ENCODE data around the gene DUT. TPM values are rescaled to one million over a fixed set of nuclear protein-coding genes. Genes with fewer than 3 reads are reported as not detected.
A peak's percentile ranks its signal among the peaks of the same experiment; 100 is the strongest.
"Not testable (repeated sequence)": the region's sequence is repeated elsewhere in the genome, so short reads cannot be mapped to it uniquely, and the experiment has no call there.

DUT gene
- polyA plus RNA-seq, 3 donors from 2014 or later: 84.0 to 125 (median 89.7) TPM

DNA sequence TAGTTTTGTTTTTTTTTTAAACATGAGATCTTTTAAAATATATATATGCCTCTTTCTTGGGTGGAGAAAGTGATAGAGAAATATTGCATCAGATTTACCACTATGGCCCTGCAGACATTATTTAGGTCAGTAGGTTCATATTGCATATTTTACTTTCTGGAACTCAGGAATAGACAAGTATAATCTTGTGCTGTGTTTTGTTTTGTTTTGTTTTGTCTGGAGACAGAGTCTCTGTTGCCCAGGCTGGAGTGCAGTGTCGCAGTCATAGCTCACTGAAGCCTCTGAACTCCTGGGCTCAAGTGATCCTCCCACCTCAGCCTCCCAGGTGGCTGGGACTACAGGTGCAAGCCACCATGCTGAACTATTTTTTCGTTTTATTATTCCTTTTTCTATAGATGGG lies 21.5 kb upstream of the DUT start:
- no peak overlapping the region for H3K4me3 Mint-ChIP-seq
- no peaks in the 10 kb centered on the region for H3K36me3 Mint-ChIP-seq
- H3K27me3 Mint-ChIP-seq (ENCODE audit: low read depth in 3 of 3): peaks cover 0 to 10% (median 1%) of the 10 kb centered on the region in 3 donors
- H3K9me3 Mint-ChIP-seq: no peaks in the 10 kb centered on the region
- no peak for DNase-seq
- H3K4me1 Mint-ChIP-seq: no peaks in the 10 kb centered on the region
- H3K27ac Mint-ChIP-seq: no peak overlapping the region

DNA sequence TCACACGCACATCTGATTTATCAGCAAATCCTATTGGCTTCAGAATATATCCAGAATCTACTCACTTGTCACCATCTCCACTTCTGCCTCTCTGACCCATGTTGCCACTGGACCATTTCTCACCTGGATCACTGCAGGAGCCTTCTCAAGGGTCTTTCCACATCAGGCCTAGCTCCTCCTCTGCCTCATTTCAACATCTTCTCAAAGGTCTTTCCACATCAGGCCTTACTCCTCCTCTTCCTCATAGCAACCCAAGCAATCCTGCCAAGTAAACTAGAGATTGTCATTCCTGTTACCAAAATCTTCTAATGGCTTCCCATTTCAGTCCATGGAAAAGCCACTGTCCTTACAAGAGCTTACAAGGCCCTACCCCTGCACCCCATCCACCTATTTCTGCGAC lies 18.0 kb upstream of the DUT start:
- Mint-ChIP-seq H3K4me1 (no peaks in the 10 kb centered on the region), H3K27me3 (ENCODE audit: low read depth in 3 of 3) (peaks cover 0 to 5% (median 0%) of the 10 kb centered on the region in 3 donors), H3K36me3 (no peaks in the 10 kb centered on the region), H3K9me3 (no peaks in the 10 kb centered on the region), H3K27ac (no peak overlapping the region), H3K4me3 (no peak overlapping the region)
- DNase-seq: no peak

DNA sequence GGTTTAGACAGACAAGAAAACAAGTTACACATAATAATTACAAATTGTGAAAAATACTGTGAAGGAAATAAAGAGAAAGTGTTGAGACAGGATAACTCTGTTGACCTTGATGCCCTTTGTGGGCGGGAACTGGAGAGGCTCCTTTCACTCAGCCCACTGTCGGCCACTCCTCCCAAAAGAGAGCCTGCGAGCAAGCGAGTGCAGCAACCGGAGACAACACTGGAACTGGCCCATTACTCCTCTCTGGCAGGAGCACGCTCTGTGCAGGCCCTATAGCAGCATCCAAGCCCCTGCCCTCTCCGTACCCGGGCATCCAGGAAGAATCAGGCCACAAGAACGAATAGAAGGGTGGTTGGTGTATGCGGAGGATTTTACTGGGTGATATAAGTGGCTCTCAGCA lies 16.2 kb upstream of the DUT start:
- Mint-ChIP-seq H3K27me3 (ENCODE audit: low read depth in 3 of 3) (peaks cover 0 to 3% (median 0%) of the 10 kb centered on the region in 3 donors), H3K9me3 (no peaks in the 10 kb centered on the region), H3K36me3 (no peaks in the 10 kb centered on the region), H3K4me3 (no peak overlapping the region), H3K4me1 (no peaks in the 10 kb centered on the region), H3K27ac (no peak overlapping the region)
- no peak for DNase-seq

DNA sequence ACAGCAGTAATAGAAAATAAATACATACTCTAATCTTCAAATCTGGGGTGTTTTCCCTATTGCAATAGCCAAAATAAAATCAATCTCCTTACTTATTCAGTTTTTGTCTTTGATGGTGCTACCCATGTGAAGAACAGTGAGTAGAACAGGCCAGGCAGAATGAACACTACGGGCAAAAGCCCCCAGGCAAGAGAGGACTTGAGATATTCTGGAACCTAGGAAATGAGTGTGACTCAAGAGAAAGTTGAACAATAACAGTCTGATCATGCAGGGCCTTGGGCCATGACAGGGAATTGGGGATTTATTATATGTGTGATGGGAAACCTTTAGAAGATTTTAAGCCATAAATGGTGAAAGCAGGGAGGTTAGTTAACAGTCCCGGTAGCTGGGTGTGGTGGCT lies 14.0 kb upstream of the DUT start:
- no peak overlapping the region for H3K4me3 Mint-ChIP-seq
- H3K9me3 Mint-ChIP-seq: no peaks in the 10 kb centered on the region
- H3K27me3 Mint-ChIP-seq (ENCODE audit: low read depth in 3 of 3): peaks cover 0 to 3% (median 2%) of the 10 kb centered on the region in 3 donors
- H3K27ac Mint-ChIP-seq: no peak overlapping the region
- no peaks in the 10 kb centered on the region for H3K4me1 Mint-ChIP-seq
- no peak for DNase-seq
- no peaks in the 10 kb centered on the region for H3K36me3 Mint-ChIP-seq

DNA sequence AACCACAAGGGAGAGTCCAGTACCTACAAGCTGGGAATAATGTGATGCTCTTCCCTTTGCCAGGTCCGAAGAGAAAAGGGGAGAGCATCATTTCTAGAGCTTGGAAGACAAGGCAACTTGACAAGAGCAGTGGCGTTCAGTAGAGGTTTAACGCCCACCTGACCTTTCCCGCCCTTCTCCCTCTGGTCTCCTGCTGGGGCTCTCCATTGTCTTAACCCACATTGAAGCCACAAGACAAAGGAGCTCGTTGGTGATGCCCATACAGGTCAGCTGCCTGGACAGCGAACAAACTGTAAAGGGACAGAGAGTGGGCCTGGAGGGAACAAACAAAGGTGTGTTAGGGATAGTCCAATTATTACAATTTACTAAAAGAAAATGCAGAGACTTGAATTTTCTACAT lies 13.1 kb upstream of the DUT start:
- Mint-ChIP-seq H3K27me3 (ENCODE audit: low read depth in 3 of 3) (peaks cover 0 to 3% (median 2%) of the 10 kb centered on the region in 3 donors), H3K4me3 (no peak overlapping the region), H3K36me3 (no peaks in the 10 kb centered on the region), H3K27ac (no peak overlapping the region), H3K4me1 (no peaks in the 10 kb centered on the region), H3K9me3 (no peaks in the 10 kb centered on the region)
- no peak for DNase-seq

DNA sequence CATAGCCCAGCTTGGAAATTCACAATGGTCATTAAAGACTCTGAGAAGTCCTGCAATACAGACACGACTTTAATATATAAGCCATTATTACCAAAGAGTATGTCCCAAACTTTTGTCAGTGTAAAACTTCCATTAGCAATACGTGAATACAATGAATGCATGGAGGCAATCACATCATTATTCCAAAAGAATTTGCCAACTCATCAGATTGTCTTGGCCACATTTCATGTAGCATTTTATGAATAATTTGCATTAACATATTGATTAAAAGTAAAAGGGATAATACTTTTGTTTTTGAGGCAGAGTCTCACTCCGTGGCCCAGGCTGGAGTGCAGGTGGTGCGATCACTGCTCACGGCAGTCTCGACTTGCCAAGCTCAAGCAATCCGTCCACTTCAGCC lies 7.9 kb upstream of the DUT start:
- no peaks in the 10 kb centered on the region for H3K4me1 Mint-ChIP-seq
- peaks cover 0 to 4% (median 0%) of the 10 kb centered on the region in 3 donors for H3K36me3 Mint-ChIP-seq
- H3K27ac Mint-ChIP-seq: no peak overlapping the region
- no peak overlapping the region for H3K4me3 Mint-ChIP-seq
- H3K9me3 Mint-ChIP-seq: no peaks in the 10 kb centered on the region
- no peak for DNase-seq
- peaks cover 0 to 2% (median 2%) of the 10 kb centered on the region in 3 donors for H3K27me3 Mint-ChIP-seq (ENCODE audit: low read depth in 3 of 3)

DNA sequence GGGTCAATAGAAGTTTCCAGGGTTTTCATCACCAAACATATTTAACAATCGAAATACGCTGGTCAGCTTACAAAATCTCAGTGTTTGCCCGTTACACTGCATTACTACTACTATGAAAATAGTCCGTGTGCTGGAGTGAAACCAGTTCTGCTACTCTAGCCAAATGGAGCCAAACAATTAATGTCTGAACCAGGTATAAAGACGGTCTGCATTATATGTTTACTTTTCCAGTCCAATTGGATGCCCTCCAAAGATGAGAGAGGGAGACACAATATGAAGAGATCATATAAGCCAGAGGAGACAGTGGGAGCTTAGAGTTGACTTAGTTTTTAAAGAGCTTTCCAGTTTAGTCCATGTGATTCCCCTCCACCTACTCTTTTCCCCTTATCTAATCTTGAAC lies 6.3 kb upstream of the DUT start:
- Mint-ChIP-seq H3K4me3 (no peak overlapping the region), H3K27me3 (ENCODE audit: low read depth in 3 of 3) (peaks cover 0 to 2% (median 2%) of the 10 kb centered on the region in 3 donors), H3K36me3 (peaks cover 0 to 4% (median 0%) of the 10 kb centered on the region in 3 donors), H3K4me1 (peaks cover under 1 to 2% of the 10 kb centered on the region in 2 donors), H3K27ac (no peak overlapping the region), H3K9me3 (no peaks in the 10 kb centered on the region)
- no peak for DNase-seq

DNA sequence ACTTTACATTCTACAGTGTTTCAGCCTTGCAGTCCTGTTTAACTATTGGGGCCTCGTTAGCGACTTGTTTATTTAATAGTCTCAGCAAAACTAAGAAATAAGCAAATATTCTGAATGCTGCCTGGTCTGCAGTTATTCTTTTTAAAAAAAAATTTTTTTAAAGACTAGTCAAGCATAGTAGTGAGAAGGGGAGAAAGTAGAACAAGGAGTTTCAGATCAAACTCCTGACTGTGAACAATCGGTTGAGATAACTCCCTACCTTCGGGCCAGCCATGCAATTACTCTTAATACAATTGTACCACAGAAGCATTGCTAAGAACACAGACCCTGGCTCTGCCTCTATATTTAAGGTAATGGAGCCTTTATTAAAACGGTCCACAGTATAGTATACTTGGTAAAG lies 5.8 kb upstream of the DUT start:
- no peak for DNase-seq
- no peak overlapping the region for H3K4me3 Mint-ChIP-seq
- peaks cover 5 to 6% of the 10 kb centered on the region in 2 donors for H3K4me1 Mint-ChIP-seq
- H3K27me3 Mint-ChIP-seq (ENCODE audit: low read depth in 3 of 3): peaks cover 0 to 2% (median 2%) of the 10 kb centered on the region in 3 donors
- H3K36me3 Mint-ChIP-seq: peaks cover 0 to 4% (median 0%) of the 10 kb centered on the region in 3 donors
- H3K27ac Mint-ChIP-seq: no peak overlapping the region
- no peaks in the 10 kb centered on the region for H3K9me3 Mint-ChIP-seq

DNA sequence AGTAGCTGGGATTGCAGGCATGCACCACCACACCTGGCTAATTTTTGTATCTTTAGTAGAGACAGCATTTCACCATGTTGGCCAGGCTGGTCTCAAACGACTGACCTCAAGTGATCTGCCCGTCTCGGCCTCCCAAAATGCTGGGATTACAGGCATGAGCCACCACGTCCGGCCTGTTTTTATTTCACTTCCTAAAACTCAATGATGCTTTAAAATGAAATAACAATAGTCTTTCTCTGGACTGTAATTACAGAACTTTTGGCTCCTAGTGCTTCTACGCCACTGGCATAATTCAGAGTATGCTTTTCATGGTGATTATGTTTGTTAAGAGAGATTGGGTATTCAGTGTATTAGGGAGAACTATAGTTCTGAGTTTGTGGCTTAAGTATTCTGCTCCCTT lies 5.0 kb upstream of the DUT start:
- not testable (repeated sequence) for H3K36me3 Mint-ChIP-seq; H3K27me3 Mint-ChIP-seq (ENCODE audit: low read depth in 3 of 3); H3K9me3 Mint-ChIP-seq; H3K4me3 Mint-ChIP-seq; H3K27ac Mint-ChIP-seq; DNase-seq
- peaks cover 12 to 13% of the 10 kb centered on the region in 2 donors for H3K4me1 Mint-ChIP-seq

DNA sequence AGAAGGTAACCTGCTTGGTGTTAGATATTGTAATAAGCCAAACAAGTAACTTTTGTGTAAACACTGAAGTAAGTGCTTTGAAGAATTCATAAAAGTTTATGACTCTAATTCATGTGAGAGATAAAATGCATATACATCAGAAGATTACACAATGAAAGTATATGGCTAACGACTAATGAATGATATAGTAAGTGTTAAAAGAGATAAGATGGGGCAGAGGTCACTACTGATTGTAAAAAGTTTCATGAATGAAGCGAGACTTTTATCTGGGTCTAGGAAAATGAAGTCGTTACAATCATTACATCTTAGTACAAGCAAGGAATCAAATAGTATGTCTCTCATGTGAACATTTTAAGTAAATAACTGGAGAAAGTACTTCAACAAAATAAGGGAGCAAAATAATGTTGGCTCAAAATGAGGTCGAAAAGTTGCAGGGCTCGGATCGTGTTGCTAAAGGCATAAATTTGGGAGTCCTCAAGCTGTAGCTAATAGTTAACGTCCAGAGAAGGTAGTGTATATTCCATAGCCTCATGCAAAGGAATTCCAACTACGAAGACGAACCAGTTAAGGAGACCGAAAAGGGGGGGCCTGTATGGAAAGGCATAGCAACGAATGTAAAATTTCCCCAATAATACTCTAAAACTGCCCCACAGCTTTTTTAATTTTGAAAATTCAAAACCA lies 984 bp upstream of the DUT start:
- Mint-ChIP-seq H3K4me3 (peak overlapping the region; percentile 90 to 99 (median 95)), H3K36me3 (peaks cover 0 to 10% (median 5%) of the 10 kb centered on the region in 3 donors), H3K27me3 (ENCODE audit: low read depth in 3 of 3) (peaks cover 0 to 9% (median 3%) of the 10 kb centered on the region in 3 donors), H3K4me1 (peaks cover 19 to 23% of the 10 kb centered on the region in 2 donors), H3K27ac (peak overlapping the region; percentile 90 to 97 (median 94)), H3K9me3 (no peaks in the 10 kb centered on the region)
- no peak for DNase-seq

DNA sequence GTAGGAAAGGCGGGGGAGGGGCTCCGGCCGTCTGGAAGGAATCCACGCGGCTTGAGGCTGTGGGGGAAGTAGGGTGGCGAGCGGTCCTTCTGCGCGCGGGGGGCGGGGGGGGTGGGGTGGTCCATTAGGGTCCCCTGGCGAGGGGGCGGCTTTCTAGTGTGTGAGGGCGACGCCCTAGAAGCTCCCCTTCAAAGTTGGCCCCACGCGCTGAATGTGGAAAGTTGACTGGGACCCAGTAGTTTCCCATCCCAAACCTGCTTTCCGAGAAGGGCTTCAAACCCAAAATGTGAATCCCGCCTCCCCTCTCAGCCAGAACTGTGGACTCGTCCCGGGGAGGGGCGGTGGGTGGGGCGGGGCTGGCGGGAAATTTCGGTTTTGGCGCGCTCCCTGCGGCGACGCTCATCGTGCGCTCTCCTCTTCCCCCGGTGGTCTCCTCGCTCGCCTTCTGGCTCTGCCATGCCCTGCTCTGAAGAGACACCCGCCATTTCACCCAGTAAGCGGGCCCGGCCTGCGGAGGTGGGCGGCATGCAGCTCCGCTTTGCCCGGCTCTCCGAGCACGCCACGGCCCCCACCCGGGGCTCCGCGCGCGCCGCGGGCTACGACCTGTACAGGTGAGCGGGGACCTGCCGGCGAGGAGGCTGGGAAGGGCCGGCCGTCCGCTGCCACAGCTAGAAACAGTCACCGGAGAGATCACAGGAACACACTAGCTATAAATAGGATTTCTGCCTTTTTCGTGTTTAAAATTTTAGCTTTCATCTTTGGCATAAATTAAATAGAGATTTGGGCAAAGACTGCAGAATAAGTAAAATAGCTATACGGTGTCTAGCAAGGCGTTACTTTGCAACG lies 790 bp downstream of the DUT start:
- Mint-ChIP-seq H3K36me3 (peaks cover 0 to 16% (median 5%) of the 10 kb centered on the region in 3 donors), H3K4me3 (peak overlapping the region; percentile 76 to 99 (median 93)), H3K27ac (peak overlapping the region; percentile 76 to 97 (median 85)), H3K4me1 (peaks cover 19 to 23% of the 10 kb centered on the region in 2 donors), H3K27me3 (ENCODE audit: low read depth in 3 of 3) (peaks cover 0 to 9% (median 3%) of the 10 kb centered on the region in 3 donors), H3K9me3 (no peaks in the 10 kb centered on the region)
- DNase-seq: peak; percentile 67 to 72 (median 70)

DNA sequence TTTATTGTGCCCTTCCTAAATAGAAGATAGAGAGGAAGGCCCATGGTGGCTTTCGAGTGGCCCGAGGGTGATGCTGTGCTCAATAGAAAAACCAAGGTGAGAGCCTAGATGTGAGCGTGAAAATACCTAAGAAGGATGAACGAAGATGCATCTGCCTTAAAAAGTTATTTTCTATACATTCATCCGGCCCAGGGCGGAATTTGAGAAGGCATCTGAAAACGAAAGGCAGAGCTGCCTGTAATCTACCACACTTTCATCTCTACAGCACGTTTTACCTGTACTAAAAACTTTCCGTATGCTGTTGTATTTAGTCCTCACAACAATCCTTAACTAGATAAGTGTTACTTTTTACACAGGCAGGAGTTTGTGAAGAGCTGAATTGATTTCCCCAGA lies 1.4 kb downstream of the DUT start:
- DNase-seq: no peak
- Mint-ChIP-seq H3K27me3 (ENCODE audit: low read depth in 3 of 3) (peaks cover 0 to 9% (median 3%) of the 10 kb centered on the region in 3 donors), H3K4me3 (peak overlapping the region; percentile 76 to 95 (median 90)), H3K9me3 (no peaks in the 10 kb centered on the region), H3K4me1 (peaks cover 19 to 23% of the 10 kb centered on the region in 2 donors), H3K36me3 (peaks cover 0 to 16% (median 5%) of the 10 kb centered on the region in 3 donors), H3K27ac (peak overlapping the region; percentile 26 to 97 (median 74))

DNA sequence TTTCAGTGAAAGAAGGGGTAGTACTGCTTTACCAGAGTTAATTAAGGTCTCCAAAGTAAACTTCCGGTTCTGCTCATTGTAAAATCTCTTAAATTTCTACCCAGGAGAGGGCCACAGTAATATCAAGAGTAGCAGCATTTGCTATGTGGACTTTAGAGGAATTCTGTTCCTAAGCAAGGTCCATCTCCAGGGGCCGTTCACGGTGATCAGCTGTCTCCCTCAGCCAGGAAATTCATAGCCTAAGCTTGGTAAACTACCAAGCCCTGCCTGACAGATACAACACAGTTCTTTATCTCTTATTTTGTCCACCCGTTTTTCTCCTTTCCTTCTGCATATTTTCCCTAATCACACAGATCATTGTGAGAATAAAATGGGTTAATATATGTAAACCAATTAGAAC lies 2.3 kb downstream of the DUT start:
- Mint-ChIP-seq H3K27ac (peak overlapping the region in 1 of 6 donors; percentile 16), H3K36me3 (peaks cover 0 to 12% (median 10%) of the 10 kb centered on the region in 3 donors), H3K9me3 (no peaks in the 10 kb centered on the region), H3K4me1 (peaks cover 19 to 23% of the 10 kb centered on the region in 2 donors), H3K27me3 (ENCODE audit: low read depth in 3 of 3) (peaks cover 0 to 9% (median 1%) of the 10 kb centered on the region in 3 donors), H3K4me3 (peak overlapping the region in 3 of 5 donors; percentile 9 to 45 (median 22))
- no peak for DNase-seq

DNA sequence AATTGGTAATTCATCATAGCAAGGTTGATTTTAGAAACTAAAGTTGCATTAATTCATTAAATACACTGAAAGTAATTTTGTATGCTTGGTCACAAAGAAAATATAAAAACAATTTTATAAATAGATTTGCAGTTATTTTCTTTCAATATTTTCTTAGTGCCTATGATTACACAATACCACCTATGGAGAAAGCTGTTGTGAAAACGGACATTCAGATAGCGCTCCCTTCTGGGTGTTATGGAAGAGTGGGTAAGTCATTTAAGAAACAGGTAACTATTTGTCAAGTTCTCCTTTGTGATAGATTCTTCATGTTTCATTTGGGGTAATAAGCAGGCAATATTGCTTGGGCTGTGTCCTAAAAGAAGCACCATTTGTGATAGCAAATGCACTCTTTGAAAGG lies 3.0 kb downstream of the DUT start:
- DNase-seq: no peak
- Mint-ChIP-seq H3K9me3 (no peaks in the 10 kb centered on the region), H3K4me1 (peaks cover 19 to 23% of the 10 kb centered on the region in 2 donors), H3K27ac (no peak overlapping the region), H3K4me3 (no peak overlapping the region), H3K36me3 (peaks cover 0 to 12% (median 10%) of the 10 kb centered on the region in 3 donors), H3K27me3 (ENCODE audit: low read depth in 3 of 3) (peaks cover 0 to 9% (median 1%) of the 10 kb centered on the region in 3 donors)
